ENCODE results near the gene ZNF10. TPM values are rescaled to one million over a fixed set of nuclear protein-coding genes. Genes with fewer than 3 reads are reported as not detected.
A peak's percentile ranks its signal among the peaks of the same experiment; 100 is the strongest.

ZNF10 gene
- total RNA-seq (24.2 TPM), polyA plus RNA-seq (10 to 100 TPM in 2 of 4 donors, 1 to 10 TPM in 2; 4.8 to 15.0 (median 10.9) TPM)

DNA sequence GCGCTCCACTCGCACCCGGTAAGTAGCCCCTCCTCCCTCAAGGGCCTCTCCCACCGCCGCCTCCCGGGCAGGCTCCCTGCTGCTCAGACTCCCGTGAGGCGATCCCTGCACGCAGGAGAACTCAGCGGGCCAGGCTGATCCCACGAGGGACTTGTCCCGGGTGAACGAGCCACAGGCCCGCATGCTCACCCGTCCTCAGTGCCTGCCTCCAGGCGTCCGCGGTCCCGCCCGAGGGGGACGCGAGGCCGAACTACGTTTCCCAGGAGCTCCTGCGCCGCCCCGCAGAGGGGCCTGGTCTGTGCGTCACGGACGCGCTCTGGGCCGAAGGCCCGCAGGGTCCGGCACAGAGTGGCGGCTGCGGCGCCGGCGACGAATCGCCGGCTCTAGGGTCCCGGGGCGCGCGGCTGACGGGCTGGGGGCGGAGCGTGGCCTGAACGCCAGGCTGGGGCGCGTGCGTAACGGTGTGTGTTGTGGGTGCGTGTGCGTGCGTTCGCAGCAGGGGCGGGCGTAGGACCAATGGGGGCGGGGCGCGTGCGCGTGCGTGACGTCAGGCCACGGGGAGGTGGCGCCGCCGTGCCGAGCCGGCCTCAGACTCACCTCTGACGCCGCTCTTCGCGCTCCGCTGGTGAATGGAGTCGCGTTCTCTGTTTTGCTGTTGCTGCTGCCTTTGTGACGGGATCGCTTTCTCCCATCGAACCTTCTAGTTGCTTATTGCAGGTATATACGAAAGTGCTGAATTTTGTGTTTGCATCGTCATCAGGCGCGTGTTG is at the start of gene ZNF10, which contains the start of gene ZNF891:
ZNF10 (plus strand) TSS at position 590 of the 770 bp plus-strand sequence. CDS start 13,866 bp downstream, outside the sequence.
ZNF891 (minus strand) TSS at position 237 of the 770 bp plus-strand sequence. CDS start 8,356 bp downstream, outside the sequence.
- Histone ChIP-seq H3K9me3 (ENCODE audit: control insufficient read depth in 2 of 2, low read length in 2 of 2) (peaks cover 45 to 92% of the 10 kb centered on the region in 2 experiments), H3K27me3 (ENCODE audit: control insufficient read depth, insufficient read depth, low read length) (no peaks in the 10 kb centered on the region), H3K4me3 (ENCODE audit: low read depth, low read length) (peak within 1 kb of the TSS; percentile 89), H3K27ac (ENCODE audit: insufficient read depth, low read length, poor library complexity, severe bottlenecking) (peak within 1 kb of the TSS; percentile 99), H3K36me3 (ENCODE audit: control insufficient read depth, insufficient read depth, low read length) (peaks cover 28% of the 10 kb centered on the region), H3K4me1 (ENCODE audit: control insufficient read depth, insufficient read depth, low read length, poor library complexity, severe bottlenecking) (peaks cover 15% of the 10 kb centered on the region)
- peaks cover 0 to 36% (median 16%) of the 10 kb centered on the region in 4 donors for H3K4me1 Mint-ChIP-seq
- H3K27me3 Mint-ChIP-seq, result no peaks in the 10 kb centered on the region
- DNase-seq, result peak; percentile 87 to 98 (median 97)
- peak; percentile 88 to 90 for ATAC-seq (ENCODE audit: low read depth in 2 of 2)
- peak within 1 kb of the TSS; percentile 92 to 96 (median 95) for H3K4me3 Mint-ChIP-seq
- peak within 1 kb of the TSS; percentile 98 to 99 (median 99) for H3K27ac Mint-ChIP-seq
- H3K36me3 Mint-ChIP-seq, result peaks cover 48% of the 10 kb centered on the region
- H3K9me3 Mint-ChIP-seq, result peaks cover 8 to 65% (median 28%) of the 10 kb centered on the region in 7 donors

DNA sequence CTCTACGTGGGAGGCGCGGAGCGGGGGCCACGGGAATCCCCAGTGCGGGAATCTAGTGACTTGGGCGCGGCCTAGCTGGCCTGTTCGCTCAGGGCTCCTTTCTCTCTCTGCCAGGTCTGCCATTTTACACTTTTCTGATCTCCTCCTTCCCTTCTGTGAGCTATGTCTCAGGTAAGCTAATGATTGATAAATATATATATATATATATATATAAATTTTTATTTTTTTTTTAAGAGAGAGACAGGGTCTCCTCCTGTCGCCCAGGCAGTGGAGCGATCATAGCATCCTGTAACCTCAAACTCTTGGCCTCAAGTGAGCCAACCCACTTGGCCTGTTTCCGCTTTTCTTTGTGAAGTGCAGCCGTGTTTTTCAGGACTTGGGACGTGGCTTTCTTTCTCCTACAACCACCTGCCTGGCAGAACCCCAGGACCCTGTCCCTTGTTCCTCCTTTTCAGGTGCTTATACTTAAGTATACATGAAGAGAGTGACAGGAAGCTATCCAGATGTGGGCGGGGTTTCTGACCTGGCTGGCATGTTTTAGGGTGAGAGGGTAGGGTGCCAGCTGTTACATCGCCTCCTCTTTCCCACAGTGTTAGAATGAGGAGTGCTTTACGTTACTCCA is 49.2 kb upstream of the ZNF10 start:
- H3K27ac ChIP-seq (ENCODE audit: insufficient read depth, low read length, poor library complexity, severe bottlenecking), result peak overlapping the region; percentile 99
- peaks cover 4% of the 10 kb centered on the region for H3K4me1 ChIP-seq (ENCODE audit: control insufficient read depth, insufficient read depth, low read length, poor library complexity, severe bottlenecking)
- peak overlapping the region in 1 of 3 donors; percentile 63 for H3K27ac Mint-ChIP-seq
- H3K4me3 Mint-ChIP-seq, result peak overlapping the region in 1 of 4 donors; percentile 77
- H3K4me3 ChIP-seq (ENCODE audit: low read depth, low read length), result peak overlapping the region; percentile 93
- peaks cover 64 to 82% of the 10 kb centered on the region in 2 experiments for H3K9me3 ChIP-seq (ENCODE audit: control insufficient read depth in 2 of 2, low read length in 2 of 2)
- peaks cover 44% of the 10 kb centered on the region for H3K36me3 ChIP-seq (ENCODE audit: control insufficient read depth, insufficient read depth, low read length)
- H3K36me3 Mint-ChIP-seq, result peaks cover 41% of the 10 kb centered on the region
- H3K27me3 ChIP-seq (ENCODE audit: control insufficient read depth, insufficient read depth, low read length), result no peaks in the 10 kb centered on the region
- ATAC-seq (ENCODE audit: low read depth in 2 of 2) (no peak), DNase-seq (no peak)
- H3K9me3 Mint-ChIP-seq, result peaks cover 0 to 72% (median 32%) of the 10 kb centered on the region in 7 donors
- H3K27me3 Mint-ChIP-seq, result no peaks in the 10 kb centered on the region
- peaks cover 0 to 17% (median 10%) of the 10 kb centered on the region in 4 donors for H3K4me1 Mint-ChIP-seq

DNA sequence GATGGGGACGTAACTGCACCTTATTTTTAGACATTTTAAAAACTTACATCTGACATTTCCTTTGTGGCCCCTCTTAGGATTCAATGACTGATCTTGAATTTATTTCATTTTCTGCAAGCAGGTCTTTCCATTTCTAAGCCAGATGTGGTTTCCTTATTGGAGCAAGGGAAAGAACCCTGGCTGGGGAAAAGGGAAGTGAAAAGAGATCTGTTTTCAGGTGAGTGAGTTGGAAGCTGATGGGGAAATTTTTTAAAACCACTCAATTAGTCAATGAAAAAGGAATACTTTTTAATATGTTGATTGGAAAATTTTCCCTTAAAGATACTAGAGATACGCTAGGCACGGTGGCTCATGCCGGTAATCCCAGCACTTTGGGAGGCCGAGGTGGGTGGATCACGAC is 47.1 kb upstream of the ZNF10 start:
- no peak overlapping the region for H3K4me3 Mint-ChIP-seq
- Histone ChIP-seq H3K36me3 (ENCODE audit: control insufficient read depth, insufficient read depth, low read length) (peaks cover 63% of the 10 kb centered on the region), H3K4me3 (ENCODE audit: low read depth, low read length) (no peak overlapping the region), H3K27me3 (ENCODE audit: control insufficient read depth, insufficient read depth, low read length) (no peaks in the 10 kb centered on the region), H3K9me3 (ENCODE audit: control insufficient read depth in 2 of 2, low read length in 2 of 2) (peaks cover 65 to 85% of the 10 kb centered on the region in 2 experiments), H3K4me1 (ENCODE audit: control insufficient read depth, insufficient read depth, low read length, poor library complexity, severe bottlenecking) (peaks cover 4% of the 10 kb centered on the region), H3K27ac (ENCODE audit: insufficient read depth, low read length, poor library complexity, severe bottlenecking) (no peak overlapping the region)
- ATAC-seq (ENCODE audit: low read depth in 2 of 2) (no peak), DNase-seq (no peak)
- no peak overlapping the region for H3K27ac Mint-ChIP-seq
- H3K36me3 Mint-ChIP-seq, result peaks cover 54% of the 10 kb centered on the region
- peaks cover 0 to 71% (median 33%) of the 10 kb centered on the region in 7 donors for H3K9me3 Mint-ChIP-seq
- H3K27me3 Mint-ChIP-seq, result no peaks in the 10 kb centered on the region
- peaks cover 0 to 16% (median 10%) of the 10 kb centered on the region in 4 donors for H3K4me1 Mint-ChIP-seq

DNA sequence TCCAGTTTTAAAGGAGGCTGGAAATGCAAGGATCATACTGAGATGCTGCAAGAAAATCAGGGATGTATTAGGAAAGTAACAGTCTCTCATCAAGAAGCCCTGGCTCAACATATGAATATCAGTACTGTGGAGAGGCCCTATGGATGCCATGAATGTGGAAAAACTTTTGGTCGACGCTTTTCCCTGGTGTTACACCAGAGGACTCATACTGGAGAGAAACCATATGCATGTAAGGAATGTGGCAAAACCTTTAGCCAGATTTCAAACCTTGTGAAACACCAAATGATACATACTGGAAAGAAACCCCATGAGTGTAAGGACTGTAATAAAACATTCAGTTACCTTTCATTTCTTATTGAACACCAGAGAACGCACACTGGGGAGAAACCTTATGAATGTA is 24.8 kb upstream of the ZNF10 start:
- ATAC-seq (ENCODE audit: low read depth in 2 of 2) (no peak), DNase-seq (no peak)
- Histone ChIP-seq H3K9me3 (ENCODE audit: control insufficient read depth in 2 of 2, low read length in 2 of 2) (peaks cover 92 to 100% of the 10 kb centered on the region in 2 experiments), H3K4me1 (ENCODE audit: control insufficient read depth, insufficient read depth, low read length, poor library complexity, severe bottlenecking) (no peaks in the 10 kb centered on the region), H3K36me3 (ENCODE audit: control insufficient read depth, insufficient read depth, low read length) (peaks cover 59% of the 10 kb centered on the region), H3K27ac (ENCODE audit: insufficient read depth, low read length, poor library complexity, severe bottlenecking) (no peak overlapping the region), H3K27me3 (ENCODE audit: control insufficient read depth, insufficient read depth, low read length) (no peaks in the 10 kb centered on the region), H3K4me3 (ENCODE audit: low read depth, low read length) (peak overlapping the region; percentile 30)
- H3K4me1 Mint-ChIP-seq, result no peaks in the 10 kb centered on the region
- no peaks in the 10 kb centered on the region for H3K27me3 Mint-ChIP-seq
- no peak overlapping the region for H3K27ac Mint-ChIP-seq
- peaks cover 0 to 89% (median 44%) of the 10 kb centered on the region in 7 donors for H3K9me3 Mint-ChIP-seq
- peak overlapping the region in 1 of 4 donors; percentile 21 for H3K4me3 Mint-ChIP-seq
- H3K36me3 Mint-ChIP-seq, result peaks cover 55% of the 10 kb centered on the region

DNA sequence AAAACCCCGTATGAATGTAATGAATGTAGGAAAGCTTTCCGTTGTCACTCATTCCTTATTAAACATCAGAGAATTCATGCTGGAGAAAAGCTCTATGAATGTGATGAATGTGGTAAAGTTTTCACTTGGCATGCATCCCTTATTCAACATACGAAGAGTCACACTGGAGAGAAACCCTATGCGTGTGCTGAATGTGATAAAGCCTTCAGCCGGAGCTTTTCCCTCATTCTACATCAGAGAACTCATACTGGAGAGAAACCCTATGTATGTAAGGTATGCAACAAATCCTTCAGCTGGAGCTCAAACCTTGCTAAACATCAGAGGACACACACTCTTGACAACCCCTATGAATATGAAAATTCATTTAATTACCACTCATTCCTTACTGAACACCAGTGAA is 24.2 kb upstream of the ZNF10 start:
- Histone ChIP-seq H3K27ac (ENCODE audit: insufficient read depth, low read length, poor library complexity, severe bottlenecking) (no peak overlapping the region), H3K27me3 (ENCODE audit: control insufficient read depth, insufficient read depth, low read length) (no peaks in the 10 kb centered on the region), H3K9me3 (ENCODE audit: control insufficient read depth in 2 of 2, low read length in 2 of 2) (peaks cover 92 to 100% of the 10 kb centered on the region in 2 experiments), H3K36me3 (ENCODE audit: control insufficient read depth, insufficient read depth, low read length) (peaks cover 52% of the 10 kb centered on the region), H3K4me1 (ENCODE audit: control insufficient read depth, insufficient read depth, low read length, poor library complexity, severe bottlenecking) (no peaks in the 10 kb centered on the region), H3K4me3 (ENCODE audit: low read depth, low read length) (no peak overlapping the region)
- no peaks in the 10 kb centered on the region for H3K27me3 Mint-ChIP-seq
- H3K27ac Mint-ChIP-seq, result no peak overlapping the region
- no peaks in the 10 kb centered on the region for H3K4me1 Mint-ChIP-seq
- peaks cover 50% of the 10 kb centered on the region for H3K36me3 Mint-ChIP-seq
- DNase-seq, result peak in 1 of 3 donors; percentile 26
- ATAC-seq (ENCODE audit: low read depth in 2 of 2), result no peak
- H3K9me3 Mint-ChIP-seq, result peaks cover 0 to 91% (median 41%) of the 10 kb centered on the region in 7 donors
- H3K4me3 Mint-ChIP-seq, result no peak overlapping the region

DNA sequence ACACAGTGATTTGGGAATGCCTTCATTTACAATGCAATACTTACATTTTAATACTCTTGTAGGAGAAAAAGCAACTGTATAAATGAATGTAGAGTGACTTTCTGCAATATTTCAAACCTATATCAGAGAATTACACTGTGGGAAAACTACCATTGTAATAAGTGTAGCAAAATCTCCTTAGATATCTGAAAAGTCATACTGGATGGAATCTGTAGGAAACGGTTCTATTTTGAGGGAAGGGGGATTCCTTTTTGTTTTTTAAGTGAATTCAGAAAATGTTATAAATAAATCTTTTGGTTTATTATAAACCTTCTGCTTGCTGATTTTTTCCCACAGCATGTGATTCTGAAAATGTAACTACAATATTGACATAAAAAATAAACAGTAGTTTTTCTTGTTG is 23.3 kb upstream of the ZNF10 start:
- Mint-ChIP-seq H3K9me3 (peaks cover 0 to 86% (median 40%) of the 10 kb centered on the region in 7 donors), H3K36me3 (peaks cover 44% of the 10 kb centered on the region), H3K4me3 (no peak overlapping the region), H3K27ac (no peak overlapping the region), H3K4me1 (no peaks in the 10 kb centered on the region), H3K27me3 (no peaks in the 10 kb centered on the region)
- H3K4me1 ChIP-seq (ENCODE audit: control insufficient read depth, insufficient read depth, low read length, poor library complexity, severe bottlenecking), result no peaks in the 10 kb centered on the region
- no peak overlapping the region for H3K27ac ChIP-seq (ENCODE audit: insufficient read depth, low read length, poor library complexity, severe bottlenecking)
- H3K36me3 ChIP-seq (ENCODE audit: control insufficient read depth, insufficient read depth, low read length), result peaks cover 45% of the 10 kb centered on the region
- ATAC-seq (ENCODE audit: low read depth in 2 of 2) (no peak), DNase-seq (no peak)
- H3K27me3 ChIP-seq (ENCODE audit: control insufficient read depth, insufficient read depth, low read length), result no peaks in the 10 kb centered on the region
- H3K4me3 ChIP-seq (ENCODE audit: low read depth, low read length), result no peak overlapping the region
- peaks cover 94 to 98% of the 10 kb centered on the region in 2 experiments for H3K9me3 ChIP-seq (ENCODE audit: control insufficient read depth in 2 of 2, low read length in 2 of 2)

DNA sequence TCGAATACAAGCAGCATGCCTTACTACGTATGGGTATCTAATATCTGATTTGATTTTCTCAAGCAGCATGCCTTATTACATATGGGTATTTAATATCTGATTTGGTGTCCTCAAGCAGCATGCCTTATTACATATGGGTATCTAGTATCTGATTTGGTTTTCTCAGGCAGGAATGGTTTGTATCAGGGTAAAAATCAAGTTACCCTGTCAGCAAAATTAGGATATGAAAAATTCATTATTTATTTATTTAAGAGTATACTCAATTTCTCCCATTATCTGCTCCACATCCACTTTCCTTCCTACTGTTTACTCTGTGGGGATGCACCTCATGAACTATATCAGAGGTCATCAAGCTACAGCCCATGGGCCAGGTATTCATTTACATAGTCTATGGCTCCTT is 22.3 kb upstream of the ZNF10 start:
- H3K4me3 Mint-ChIP-seq, result no peak overlapping the region
- H3K36me3 Mint-ChIP-seq, result peaks cover 37% of the 10 kb centered on the region

More for the DNA sequence above, 22.3 kb upstream of the ZNF10 start:
- no peak overlapping the region for H3K27ac ChIP-seq (ENCODE audit: insufficient read depth, low read length, poor library complexity, severe bottlenecking)
- H3K27me3 ChIP-seq (ENCODE audit: control insufficient read depth, insufficient read depth, low read length), result no peaks in the 10 kb centered on the region
- ATAC-seq (ENCODE audit: low read depth in 2 of 2) (no peak), DNase-seq (no peak)
- H3K4me3 ChIP-seq (ENCODE audit: low read depth, low read length), result no peak overlapping the region
- peaks cover 0 to 84% (median 40%) of the 10 kb centered on the region in 7 donors for H3K9me3 Mint-ChIP-seq
- peaks cover 88 to 95% of the 10 kb centered on the region in 2 experiments for H3K9me3 ChIP-seq (ENCODE audit: control insufficient read depth in 2 of 2, low read length in 2 of 2)
- H3K4me1 ChIP-seq (ENCODE audit: control insufficient read depth, insufficient read depth, low read length, poor library complexity, severe bottlenecking), result no peaks in the 10 kb centered on the region
- no peaks in the 10 kb centered on the region for H3K27me3 Mint-ChIP-seq
- H3K27ac Mint-ChIP-seq, result no peak overlapping the region
- no peaks in the 10 kb centered on the region for H3K4me1 Mint-ChIP-seq
- peaks cover 37% of the 10 kb centered on the region for H3K36me3 ChIP-seq (ENCODE audit: control insufficient read depth, insufficient read depth, low read length)

All from CD4-positive, CD25-positive, alpha-beta regulatory T cell (primary cell).